Endothelial cell of umbilical vein (primary cell): Measurements from ENCODE around the gene SPATS1. TPM values are rescaled to one million over a fixed set of nuclear protein-coding genes. Genes with fewer than 3 reads are reported as not detected.

Experiments
- BruUV-seq: library from RNA; stranded (reverse); fragments of 400-500 nt; replicated peaks from 2 replicates; lab custom pipeline; 2021; lab: Mats Ljungman, UMichigan
- CTCF ChIA-PET: fragments of 300-600, 350-600 bp; sonication (Branson Sonifier 250); formaldehyde crosslinking; loops from one replicate; lab custom pipeline; 2021; ENCODE audit warnings: antibody characterized with exemption, inconsistent platforms; lab: Charles Lee
- POLR2A ChIA-PET: fragments of 300-600, 350-600 bp; sonication (Branson Sonifier 250); formaldehyde crosslinking; loops from one replicate; lab custom pipeline; 2021; ENCODE audit warnings: antibody characterized with exemption, inconsistent platforms; lab: Charles Lee
- DNase-seq: peaks from one replicate; pipeline ENCODE4 v3.0.0-alpha.2; 2011; ENCODE audit warnings: low read depth, low spot score
- FAIRE-seq: peaks from 2 replicates; lab custom pipeline; 2011; peaks lifted over from hg19 to GRCh38; lab: Jason Lieb, UNC
- H2AFZ ChIP-seq: 2 replicates; pipeline ENCODE4 v1.6.0; 2012; ENCODE audit warnings: low read depth, low read length, control low read depth, inconsistent platforms
- H3K27ac ChIP-seq: 2 replicates; pipeline ENCODE4 v1.5.1; 2011; ENCODE audit warnings: low read depth, mild to moderate bottlenecking, control low read depth, low read length, moderate library complexity; ENCODE audit not compliant: insufficient read depth
- H3K27me3 ChIP-seq, 2 experiments: 2 replicates each; pipeline versions ENCODE4 v1.6.0 to v1.6.1; 2011; ENCODE audit warnings: low read length in 2 of 2, mixed read lengths in 1 of 2; ENCODE audit not compliant: control insufficient read depth in 2 of 2, insufficient read depth in 2 of 2
- H3K36me3 ChIP-seq, 2 experiments: 2 replicates in 1 of 2; 3 replicates in 1 of 2; pipeline ENCODE4 v1.5.1; 2011; ENCODE audit warnings: low read length in 2 of 2, mild to moderate bottlenecking in 1 of 2, moderate library complexity in 1 of 2; ENCODE audit not compliant: control insufficient read depth in 2 of 2, insufficient read depth in 2 of 2; ENCODE audit errors: extremely low read depth in 1 of 2
- H3K4me1 ChIP-seq: 3 replicates; pipeline ENCODE4 v1.5.1; 2011; ENCODE audit warnings: mild to moderate bottlenecking, low read length; ENCODE audit not compliant: control insufficient read depth, insufficient read depth; ENCODE audit errors: extremely low read depth
- H3K4me2 ChIP-seq: 2 replicates; pipeline ENCODE4 v1.6.1; 2011; ENCODE audit warnings: low read length, control low read depth, mixed read lengths; ENCODE audit not compliant: insufficient read depth
- H3K4me3 ChIP-seq, 3 experiments: fragments of 200-600 bp in 1 of 3; sonication (generic), shearing (Covaris generic) in 1 of 3; replicated peaks in 1 of 3; 2 replicates each; pipeline ENCODE4 v1.5.1; 2011 to 2016; ENCODE audit warnings: control low read depth in 3 of 3, low read length in 3 of 3, mild to moderate bottlenecking in 2 of 3, inconsistent platforms in 1 of 3, low read depth in 1 of 3, moderate library complexity in 1 of 3; ENCODE audit not compliant: insufficient read depth in 1 of 3
- H3K79me2 ChIP-seq: 2 replicates; pipeline ENCODE4 v1.6.0; 2012; ENCODE audit warnings: low read length, inconsistent platforms; ENCODE audit not compliant: control insufficient read depth, insufficient read depth
- H3K9ac ChIP-seq: replicated peaks from 2 replicates; pipeline ENCODE3; 2011; ENCODE audit warnings: low read length, control low read depth; ENCODE audit not compliant: insufficient read depth; ENCODE audit errors: extremely low read depth
- H3K9me1 ChIP-seq: replicated peaks from 3 replicates; pipeline ENCODE4 v1.6.0; 2011; ENCODE audit warnings: mild to moderate bottlenecking, low read length; ENCODE audit not compliant: control insufficient read depth, insufficient read depth; ENCODE audit errors: extremely low read depth
- H3K9me3 ChIP-seq: replicated peaks from 2 replicates; pipeline ENCODE4 v1.5.1; 2012; ENCODE audit warnings: low read length, inconsistent platforms; ENCODE audit not compliant: control insufficient read depth, insufficient read depth
- H4K20me1 ChIP-seq: replicated peaks from 2 replicates; pipeline ENCODE3; 2011; ENCODE audit warnings: mild to moderate bottlenecking, low read length; ENCODE audit not compliant: control insufficient read depth, insufficient read depth; ENCODE audit errors: extremely low read depth
- CTCF ChIP-seq, 2 donors: IDR thresholded peaks; 1 replicate in 1 of 2; 2 replicates in 1 of 2; pipeline ENCODE4 v1.5.1; 2011; ENCODE audit warnings: low read length in 2 of 2, mild to moderate bottlenecking in 2 of 2, moderate library complexity in 2 of 2, control low read depth in 1 of 2, inconsistent platforms in 1 of 2, low read depth in 1 of 2; ENCODE audit not compliant: insufficient read depth in 1 of 2; ENCODE audit errors: extremely low read depth in 1 of 2
- EZH2 ChIP-seq: IDR thresholded peaks from 2 replicates; pipeline ENCODE4 v1.6.1; 2012; ENCODE audit warnings: borderline replicate concordance, low read depth, mild to moderate bottlenecking, moderate library complexity, low read length, inconsistent platforms; ENCODE audit not compliant: severe bottlenecking
- FOS ChIP-seq: IDR thresholded peaks from 2 replicates; pipeline ENCODE4 v1.6.1; 2011; ENCODE audit warnings: mild to moderate bottlenecking, low read length, moderate library complexity, borderline replicate concordance; ENCODE audit not compliant: insufficient read depth
- JUN ChIP-seq: IDR thresholded peaks from 2 replicates; pipeline ENCODE4 v1.6.1; 2011; ENCODE audit warnings: borderline replicate concordance, low read depth; ENCODE audit not compliant: insufficient read length, insufficient read depth
- MAX ChIP-seq: IDR thresholded peaks from 2 replicates; pipeline ENCODE4 v1.6.1; 2011; ENCODE audit not compliant: insufficient read depth, insufficient read length
- MYC ChIP-seq: IDR thresholded peaks from one replicate; pipeline ENCODE4 v1.6.1; 2011; ENCODE audit warnings: mild to moderate bottlenecking, low read depth, low read length
- POLR2A ChIP-seq: IDR thresholded peaks from 2 replicates; pipeline ENCODE4 v1.6.1; 2012; ENCODE audit warnings: low read depth, mild to moderate bottlenecking, control low read depth, low read length
- POLR2AphosphoS5 ChIP-seq: IDR thresholded peaks from 2 replicates; pipeline ENCODE4 v1.6.1; 2012; ENCODE audit warnings: low read depth, mild to moderate bottlenecking, control low read depth, low read length, moderate library complexity; ENCODE audit not compliant: insufficient read depth
- dilution Hi-C: fragments of 300-500 bp; cut with MboI; formaldehyde crosslinking; loops from one replicate; pipeline ENCODE4 v1.15.0; 2019; ENCODE audit warnings: low sequenced_read_pairs; ENCODE audit not compliant: extremely low pct_ligation_motif_present
- intact Hi-C: fragments of 100-400 bp; cut with micrococcal nuclease; formaldehyde crosslinking; loops from one replicate; pipeline ENCODE4 v1.10.0; 2022
- polyA plus RNA-seq, 4 experiments: library from polyadenylated mRNA; depleted of rRNA in 3 of 4; stranded (reverse) in 3 of 4; unstranded in 1 of 4; fragments of >200 nt; gene quantifications; 2 replicates each; pipeline versions ENCODE4 v1.2.1 to v1.2.3, GENCODE V29; 2011 to 2012; ENCODE audit warnings: missing spikeins in 1 of 4
- total RNA-seq: library from RNA; stranded (reverse); gene quantifications from 2 replicates; pipeline ENCODE4 v1.2.3, GENCODE V29; 2021

The SPATS1 gene
- total and polyA plus RNA-seq, 2 donors (not counting 3 experiments of a cell fraction or from before 2014, with no cell fraction given), result not detected

GRCh38 chr6:44377484-44377883, 35.0 kb downstream of the SPATS1 start:
- TF ChIP-seq FOS, result no peak
- TF ChIP-seq EZH2, result no peak
- no peak for TF ChIP-seq JUN
- no peak for TF ChIP-seq MYC
- TF ChIP-seq POLR2A, result no peak
- TF ChIP-seq MAX, result no peak
- TF ChIP-seq CTCF (IDR thresholded peaks at IDR 0.05; ENCODE audit: extremely low read depth in 1 of 2, insufficient read depth in 1 of 2, low read depth in 1 of 2, low read length in 2 of 2), result no peak
- TF ChIP-seq POLR2AphosphoS5, result no peak
- POLR2A ChIA-PET, result no interaction called here
- DNase-seq, result no peak

More at GRCh38 chr6:44377484-44377883, 35.0 kb downstream of the SPATS1 start:
- Histone ChIP-seq H3K4me1 (peaks cover 7% of the 10 kb centered on the region), H3K4me2 (no peak overlapping the region), H3K9ac (no peak overlapping the region), H3K79me2 (no peaks in the 10 kb centered on the region), H2AFZ (no peak overlapping the region), H3K36me3 (no peaks in the 10 kb centered on the region), H3K27me3 (peaks cover 0 to 17% of the 10 kb centered on the region in 2 experiments), H3K4me3 (no peak overlapping the region), H3K27ac (no peak overlapping the region), H3K9me1 (no peaks in the 10 kb centered on the region), H3K9me3 (no peaks in the 10 kb centered on the region), H4K20me1 (no peaks in the 10 kb centered on the region)
- CTCF ChIA-PET, result no interaction called here
- intact Hi-C loops (no loop called here), dilution Hi-C loops (no loop called here)
- BruUV-seq, result no TSS peak
- no peak for FAIRE-seq
